HG03066 (cell line): ENCODE results near the gene SLC26A2.

Source experiments
- ATAC-seq: cut with Tn5 transposase; IDR thresholded peaks from one replicate; pipeline ENCODE4 v1.9.1; 2021; ENCODE audit warnings: low read depth; ENCODE audit not compliant: unreplicated experiment

SLC26A2 gene

GRCh38 chr5:149960272-149961185 lies at the start of gene SLC26A2:
Gene SLC26A2, plus strand, starts transcription at chr5:149960758. Its CDS starts 16,895 bp downstream, at chr5:149977653.
- peak; percentile 99 for ATAC-seq

GRCh38 chr5:149911031-149911430 lies 49.5 kb upstream of the SLC26A2 start:
- no peak for ATAC-seq

- ATAC-seq, result no peak
These were observed 48.2 kb upstream of the SLC26A2 start for GRCh38 chr5:149912226-149912871.

GRCh38 chr5:149913436-149914419 lies 46.8 kb upstream of the SLC26A2 start:
- no peak for ATAC-seq

GRCh38 chr5:149915392-149916260 lies 44.9 kb upstream of the SLC26A2 start:
- no peak for ATAC-seq

GRCh38 chr5:149916334-149917072 lies 44.1 kb upstream of the SLC26A2 start:
- no peak for ATAC-seq

GRCh38 chr5:149917073-149917676 lies 43.4 kb upstream of the SLC26A2 start:
- ATAC-seq, result no peak

- ATAC-seq, result no peak
These were observed 39.0 kb upstream of the SLC26A2 start for GRCh38 chr5:149921597-149921996.

- ATAC-seq, result no peak
These were observed 37.6 kb upstream of the SLC26A2 start for GRCh38 chr5:149922950-149923349.

GRCh38 chr5:149924486-149924885 lies 36.1 kb upstream of the SLC26A2 start:
- ATAC-seq, result no peak

GRCh38 chr5:149930043-149930748 lies 30.4 kb upstream of the SLC26A2 start:
- no peak for ATAC-seq

- ATAC-seq, result no peak
These were observed 29.6 kb upstream of the SLC26A2 start for GRCh38 chr5:149930749-149931574.

- no peak for ATAC-seq
These were observed 28.5 kb upstream of the SLC26A2 start for GRCh38 chr5:149931992-149932436.

GRCh38 chr5:149932445-149933350 lies 27.9 kb upstream of the SLC26A2 start:
- ATAC-seq, result no peak

GRCh38 chr5:149935431-149935901 lies 25.1 kb upstream of the SLC26A2 start:
- no peak for ATAC-seq
